ENCODE results near the gene NFASC. TPM values are rescaled to one million over a fixed set of nuclear protein-coding genes. Genes with fewer than 3 reads are reported as not detected.

NFASC gene
- total and polyA plus RNA-seq, 2 experiments from 2014 or later: 3.9 to 11.7 TPM

DNA sequence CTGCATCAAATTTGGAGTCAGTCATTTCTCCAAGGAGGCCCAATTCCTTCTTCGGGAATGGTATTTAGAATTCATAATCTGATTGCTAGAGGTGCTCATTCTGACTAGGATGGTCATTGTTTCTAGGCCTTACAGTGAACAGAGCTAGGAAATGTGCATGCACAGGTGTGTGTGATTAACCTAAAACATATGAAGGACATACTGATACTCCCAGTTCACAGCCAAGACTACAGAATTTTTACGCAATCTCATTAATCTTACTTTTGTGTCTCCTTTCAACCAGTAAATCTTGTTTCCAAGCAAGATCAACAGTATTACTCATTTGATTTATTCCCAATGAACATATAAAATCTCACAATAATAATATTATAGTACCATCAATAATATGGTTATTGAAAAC, 47.1 kb downstream of the NFASC start (continued):
- TF ChIP-seq REST (IDR thresholded peaks at IDR 0.05; ENCODE audit: unreplicated experiment): no peak
- TF ChIP-seq NANOG (IDR thresholded peaks at IDR 0.05; ENCODE audit: borderline replicate concordance): no peak
- no peak for TF ChIP-seq EZH2 (IDR thresholded peaks at IDR 0.05; ENCODE audit: low read depth, unreplicated experiment)
- no peak for TF ChIP-seq ZNF331 (CRISPR knock-in tag; IDR thresholded peaks at IDR 0.05; ENCODE audit: low read depth)

- Histone ChIP-seq H3K79me2 (replicated peaks; ENCODE audit: insufficient read depth) (no peaks in the 10 kb centered on the region), H3K36me3 (ENCODE audit: insufficient read depth) (0 out of 2 replicates have a peak, but pooled peaks cover 3% of the 10 kb centered on the region), H3F3A (replicated peaks; ENCODE audit: low read depth) (no peaks in the 10 kb centered on the region; the same call in 1 of the 2 replicates), H4K20me1 (replicated peaks; ENCODE audit: insufficient read depth) (no peaks in the 10 kb centered on the region), H2AFZ (no peak overlapping the region), H3K4me3 (no peak overlapping the region), H3K4me1 (ENCODE audit: insufficient read depth) (peaks cover 54% of the 10 kb centered on the region), H3K9me2 (ENCODE audit: insufficient read depth) (no peaks in the 10 kb centered on the region), H3K27me3 (ENCODE audit: insufficient read depth) (no peaks in the 10 kb centered on the region), H3K4me2 (no peak overlapping the region), H3K27ac (ENCODE audit: low read depth) (no peak overlapping the region)
- H3K9me3 Mint-ChIP-seq: peaks cover 8% of the 10 kb centered on the region; the same call in 2 of the 3 replicates
- H3K4me3 Mint-ChIP-seq: no peak overlapping the region
- ATAC-seq (peak; percentile 45), DNase-seq (ENCODE audit: low spot score) (peak; percentile 57)
- H3K27me3 Mint-ChIP-seq (ENCODE audit: insufficient read depth, low read depth, poor library complexity): peaks cover 7% of the 10 kb centered on the region
- peaks cover 13% of the 10 kb centered on the region for H3K36me3 Mint-ChIP-seq (ENCODE audit: low read depth)
- no peak overlapping the region for H3K27ac Mint-ChIP-seq
- H3K4me1 Mint-ChIP-seq: peaks cover 56% of the 10 kb centered on the region
- TF ChIP-seq, protein P1, sequence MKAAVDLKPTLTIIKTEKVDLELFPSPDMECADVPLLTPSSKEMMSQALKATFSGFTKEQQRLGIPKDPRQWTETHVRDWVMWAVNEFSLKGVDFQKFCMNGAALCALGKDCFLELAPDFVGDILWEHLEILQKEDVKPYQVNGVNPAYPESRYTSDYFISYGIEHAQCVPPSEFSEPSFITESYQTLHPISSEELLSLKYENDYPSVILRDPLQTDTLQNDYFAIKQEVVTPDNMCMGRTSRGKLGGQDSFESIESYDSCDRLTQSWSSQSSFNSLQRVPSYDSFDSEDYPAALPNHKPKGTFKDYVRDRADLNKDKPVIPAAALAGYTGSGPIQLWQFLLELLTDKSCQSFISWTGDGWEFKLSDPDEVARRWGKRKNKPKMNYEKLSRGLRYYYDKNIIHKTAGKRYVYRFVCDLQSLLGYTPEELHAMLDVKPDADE (IDR thresholded peaks at IDR 0.05): no peak
- no peak for TF ChIP-seq REST (IDR thresholded peaks at IDR 0.05; ENCODE audit: unreplicated experiment)
- no peak for TF ChIP-seq POLR2AphosphoS5 (IDR thresholded peaks at IDR 0.05; ENCODE audit: low read depth)
- TF ChIP-seq CREB1 (CRISPR knock-in tag; IDR thresholded peaks at IDR 0.05; ENCODE audit: low read depth): no peak
- TF ChIP-seq JUNB (IDR thresholded peaks at IDR 0.05; ENCODE audit: unreplicated experiment): no peak
- TF ChIP-seq ZNF331 (CRISPR knock-in tag; IDR thresholded peaks at IDR 0.05; ENCODE audit: low read depth): no peak
- no peak for TF ChIP-seq NANOG (IDR thresholded peaks at IDR 0.05; ENCODE audit: borderline replicate concordance)
- TF ChIP-seq, protein P2, sequence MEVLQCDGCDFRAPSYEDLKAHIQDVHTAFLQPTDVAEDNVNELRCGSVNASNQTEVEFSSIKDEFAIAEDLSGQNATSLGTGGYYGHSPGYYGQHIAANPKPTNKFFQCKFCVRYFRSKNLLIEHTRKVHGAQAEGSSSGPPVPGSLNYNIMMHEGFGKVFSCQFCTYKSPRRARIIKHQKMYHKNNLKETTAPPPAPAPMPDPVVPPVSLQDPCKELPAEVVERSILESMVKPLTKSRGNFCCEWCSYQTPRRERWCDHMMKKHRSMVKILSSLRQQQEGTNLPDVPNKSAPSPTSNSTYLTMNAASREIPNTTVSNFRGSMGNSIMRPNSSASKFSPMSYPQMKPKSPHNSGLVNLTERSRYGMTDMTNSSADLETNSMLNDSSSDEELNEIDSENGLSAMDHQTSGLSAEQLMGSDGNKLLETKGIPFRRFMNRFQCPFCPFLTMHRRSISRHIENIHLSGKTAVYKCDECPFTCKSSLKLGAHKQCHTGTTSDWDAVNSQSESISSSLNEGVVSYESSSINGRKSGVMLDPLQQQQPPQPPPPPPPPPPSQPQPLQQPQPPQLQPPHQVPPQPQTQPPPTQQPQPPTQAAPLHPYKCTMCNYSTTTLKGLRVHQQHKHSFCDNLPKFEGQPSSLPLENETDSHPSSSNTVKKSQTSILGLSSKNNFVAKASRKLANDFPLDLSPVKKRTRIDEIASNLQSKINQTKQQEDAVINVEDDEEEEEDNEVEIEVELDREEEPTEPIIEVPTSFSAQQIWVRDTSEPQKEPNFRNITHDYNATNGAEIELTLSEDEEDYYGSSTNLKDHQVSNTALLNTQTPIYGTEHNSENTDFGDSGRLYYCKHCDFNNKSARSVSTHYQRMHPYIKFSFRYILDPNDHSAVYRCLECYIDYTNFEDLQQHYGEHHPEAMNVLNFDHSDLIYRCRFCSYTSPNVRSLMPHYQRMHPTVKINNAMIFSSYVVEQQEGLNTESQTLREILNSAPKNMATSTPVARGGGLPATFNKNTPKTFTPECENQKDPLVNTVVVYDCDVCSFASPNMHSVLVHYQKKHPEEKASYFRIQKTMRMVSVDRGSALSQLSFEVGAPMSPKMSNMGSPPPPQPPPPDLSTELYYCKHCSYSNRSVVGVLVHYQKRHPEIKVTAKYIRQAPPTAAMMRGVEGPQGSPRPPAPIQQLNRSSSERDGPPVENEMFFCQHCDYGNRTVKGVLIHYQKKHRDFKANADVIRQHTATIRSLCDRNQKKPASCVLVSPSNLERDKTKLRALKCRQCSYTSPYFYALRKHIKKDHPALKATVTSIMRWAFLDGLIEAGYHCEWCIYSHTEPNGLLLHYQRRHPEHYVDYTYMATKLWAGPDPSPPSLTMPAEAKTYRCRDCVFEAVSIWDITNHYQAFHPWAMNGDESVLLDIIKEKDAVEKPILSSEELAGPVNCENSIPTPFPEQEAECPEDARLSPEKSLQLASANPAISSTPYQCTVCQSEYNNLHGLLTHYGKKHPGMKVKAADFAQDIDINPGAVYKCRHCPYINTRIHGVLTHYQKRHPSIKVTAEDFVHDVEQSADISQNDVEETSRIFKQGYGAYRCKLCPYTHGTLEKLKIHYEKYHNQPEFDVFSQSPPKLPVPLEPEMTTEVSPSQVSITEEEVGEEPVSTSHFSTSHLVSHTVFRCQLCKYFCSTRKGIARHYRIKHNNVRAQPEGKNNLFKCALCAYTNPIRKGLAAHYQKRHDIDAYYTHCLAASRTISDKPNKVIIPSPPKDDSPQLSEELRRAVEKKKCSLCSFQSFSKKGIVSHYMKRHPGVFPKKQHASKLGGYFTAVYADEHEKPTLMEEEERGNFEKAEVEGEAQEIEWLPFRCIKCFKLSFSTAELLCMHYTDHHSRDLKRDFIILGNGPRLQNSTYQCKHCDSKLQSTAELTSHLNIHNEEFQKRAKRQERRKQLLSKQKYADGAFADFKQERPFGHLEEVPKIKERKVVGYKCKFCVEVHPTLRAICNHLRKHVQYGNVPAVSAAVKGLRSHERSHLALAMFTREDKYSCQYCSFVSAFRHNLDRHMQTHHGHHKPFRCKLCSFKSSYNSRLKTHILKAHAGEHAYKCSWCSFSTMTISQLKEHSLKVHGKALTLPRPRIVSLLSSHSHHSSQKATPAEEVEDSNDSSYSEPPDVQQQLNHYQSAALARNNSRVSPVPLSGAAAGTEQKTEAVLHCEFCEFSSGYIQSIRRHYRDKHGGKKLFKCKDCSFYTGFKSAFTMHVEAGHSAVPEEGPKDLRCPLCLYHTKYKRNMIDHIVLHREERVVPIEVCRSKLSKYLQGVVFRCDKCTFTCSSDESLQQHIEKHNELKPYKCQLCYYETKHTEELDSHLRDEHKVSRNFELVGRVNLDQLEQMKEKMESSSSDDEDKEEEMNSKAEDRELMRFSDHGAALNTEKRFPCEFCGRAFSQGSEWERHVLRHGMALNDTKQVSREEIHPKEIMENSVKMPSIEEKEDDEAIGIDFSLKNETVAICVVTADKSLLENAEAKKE (CRISPR knock-in tag; IDR thresholded peaks at IDR 0.05): no peak
- no peak for TF ChIP-seq EZH2phosphoT487 (IDR thresholded peaks at IDR 0.05; ENCODE audit: unreplicated experiment)
- TF ChIP-seq ZNF114 (CRISPR knock-in tag; IDR thresholded peaks at IDR 0.05): no peak
These were observed 49.8 kb downstream of the NFASC start for GRCh38 chr1:204920511-204920910.
